Activated T-helper 9 cell treated with anti-CD3 and anti-CD28 coated beads, Interleukin-2, amount 50 U/mL, for 16 hours (primary cell): Measurements from ENCODE around the gene S100A7A.

Experiments used
- DNase-seq: peaks from one replicate; pipeline ENCODE4 v3.0.0-alpha.2; 2020; ENCODE audit warnings: low read depth

S100A7A gene

GRCh38 chr1:153415850-153416570 lies at the start of gene S100A7A:
Gene S100A7A (plus strand): TSS chr1:153416520. CDS start chr1:153418083, 1,563 bp downstream.
- DNase-seq, result no peak

- no peak for DNase-seq
Observed at GRCh38 chr1:153367090-153367489, 49.2 kb upstream of the S100A7A start.

- DNase-seq, result no peak
Observed at GRCh38 chr1:153368495-153368894, 47.8 kb upstream of the S100A7A start.

GRCh38 chr1:153370146-153370545 lies 46.2 kb upstream of the S100A7A start:
- no peak for DNase-seq

GRCh38 chr1:153371231-153371630 lies 45.1 kb upstream of the S100A7A start:
- DNase-seq, result no peak

GRCh38 chr1:153372571-153372970 lies 43.7 kb upstream of the S100A7A start:
- DNase-seq, result no peak

- DNase-seq, result no peak
Observed at GRCh38 chr1:153374071-153374470, 42.2 kb upstream of the S100A7A start.

- DNase-seq, result no peak
Observed at GRCh38 chr1:153375511-153375910, 40.8 kb upstream of the S100A7A start, which contains the start of gene S100A12. Gene S100A12 (minus strand): TSS chr1:153375621. CDS start chr1:153374592, 1,029 bp downstream.

- DNase-seq, result no peak
Observed at GRCh38 chr1:153379591-153379990, 36.7 kb upstream of the S100A7A start.

- DNase-seq, result no peak
Observed at GRCh38 chr1:153380711-153381110, 35.6 kb upstream of the S100A7A start.

- DNase-seq, result no peak
Observed at GRCh38 chr1:153384958-153385580, 31.3 kb upstream of the S100A7A start.

- no peak for DNase-seq
Observed at GRCh38 chr1:153386500-153386901, 29.8 kb upstream of the S100A7A start.

- DNase-seq, result no peak
Observed at GRCh38 chr1:153387001-153387400, 29.3 kb upstream of the S100A7A start.

GRCh38 chr1:153387785-153388184 lies 28.5 kb upstream of the S100A7A start:
- no peak for DNase-seq

- no peak for DNase-seq
Observed at GRCh38 chr1:153389401-153389800, 26.9 kb upstream of the S100A7A start.

- no peak for DNase-seq
Observed at GRCh38 chr1:153389973-153390879, 26.1 kb upstream of the S100A7A start.

GRCh38 chr1:153390938-153391710 lies 25.2 kb upstream of the S100A7A start, which contains the start of gene S100A8:
Gene S100A8 (minus strand): TSS chr1:153391073. CDS start chr1:153390535, 538 bp downstream.
- DNase-seq, result no peak

GRCh38 chr1:153392258-153392657 lies 24.1 kb upstream of the S100A7A start:
- no peak for DNase-seq

GRCh38 chr1:153392822-153393221 lies 23.5 kb upstream of the S100A7A start:
- no peak for DNase-seq

- no peak for DNase-seq
Observed at GRCh38 chr1:153393926-153394325, 22.4 kb upstream of the S100A7A start.

- no peak for DNase-seq
Observed at GRCh38 chr1:153394391-153394790, 21.9 kb upstream of the S100A7A start.
